ENCODE data around the gene STT3B.

Gene STT3B

GRCh38 chr3:31536497-31536896, 3.8 kb downstream of the STT3B start:
- Histone ChIP-seq H3K4me1 (ENCODE audit: control insufficient read depth in 1 of 2, insufficient read depth in 2 of 2, low read length in 2 of 2) (peaks cover 0 to 2% of the 10 kb centered on the region in 2 experiments), H4K91ac (ENCODE audit: low read depth, low read length) (no peak overlapping the region), H3K79me2 (ENCODE audit: control insufficient read depth, insufficient read depth, low read length, poor library complexity) (peaks cover 16% of the 10 kb centered on the region), H2BK12ac (ENCODE audit: low read length) (no peak overlapping the region), H2BK120ac (ENCODE audit: insufficient read depth, low read length, poor library complexity) (no peak overlapping the region), H3K27ac (ENCODE audit: low read depth, low read length) (peak overlapping the region; percentile 32), H3K9ac (ENCODE audit: low read length) (no peak overlapping the region), H3K18ac (ENCODE audit: low read length) (no peak overlapping the region), H3K4me3 (ENCODE audit: low read depth, low read length) (no peak overlapping the region), H3K36me3 (ENCODE audit: control insufficient read depth in 1 of 2, insufficient read depth in 2 of 2, low read length in 2 of 2) (peaks cover under 1 to 1% of the 10 kb centered on the region in 2 experiments), H3K79me1 (ENCODE audit: low read length) (peaks cover 20% of the 10 kb centered on the region), H4K8ac (ENCODE audit: low read depth, low read length) (no peak overlapping the region), H3K14ac (ENCODE audit: low read length) (no peak overlapping the region), H3K4me2 (ENCODE audit: low read length) (peak overlapping the region; percentile 37), H3K27me3 (ENCODE audit: insufficient read depth, low read length) (no peaks in the 10 kb centered on the region), H3K23ac (ENCODE audit: low read length) (no peak overlapping the region), H2AFZ (ENCODE audit: insufficient read depth, low read length, poor library complexity) (no peak overlapping the region), H4K12ac (ENCODE audit: low read depth, low read length) (no peak overlapping the region), H2AK5ac (ENCODE audit: low read length) (no peak overlapping the region), H3K4ac (ENCODE audit: low read depth, low read length) (no peak overlapping the region), H2BK5ac (ENCODE audit: low read depth, low read length, poor library complexity) (no peak overlapping the region), H3K9me3 (ENCODE audit: insufficient read depth, low read depth, low read length) (no peaks in the 10 kb centered on the region)
- no peak for DNase-seq
- WGBS (ENCODE audit: extremely low coverage, insufficient coverage, insufficient read length): no CpG with 5 or more reads among the region's 2 CpGs

DNA sequence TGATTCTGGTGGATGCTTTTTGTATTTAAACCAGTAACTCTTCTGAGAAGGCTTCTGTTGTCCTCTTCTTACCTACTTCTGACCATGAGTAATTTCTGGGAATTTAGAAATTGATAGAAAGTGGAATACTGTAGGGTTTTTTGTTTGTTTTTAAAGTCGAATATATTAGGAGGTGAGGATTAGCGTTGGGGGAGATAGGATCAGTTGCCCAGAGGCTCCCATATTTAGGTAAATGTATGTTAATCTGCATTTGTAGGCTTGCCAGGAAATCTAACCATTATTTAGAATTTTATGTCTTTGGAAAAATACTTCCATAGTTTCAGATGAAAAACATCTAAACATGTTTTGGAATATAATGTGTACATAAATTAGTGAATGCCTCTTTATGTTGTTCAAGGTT, 6.1 kb downstream of the STT3B start:
- H3K79me2 ChIP-seq (ENCODE audit: control insufficient read depth, insufficient read depth, low read length, poor library complexity): peaks cover 3% of the 10 kb centered on the region
- no peaks in the 10 kb centered on the region for H3K27me3 ChIP-seq (ENCODE audit: insufficient read depth, low read length)
- H2BK5ac ChIP-seq (ENCODE audit: low read depth, low read length, poor library complexity): no peak overlapping the region
- no peak overlapping the region for H3K4ac ChIP-seq (ENCODE audit: low read depth, low read length)
- peaks cover 2 to 5% of the 10 kb centered on the region in 2 experiments for H3K36me3 ChIP-seq (ENCODE audit: control insufficient read depth in 1 of 2, insufficient read depth in 2 of 2, low read length in 2 of 2)
- H3K18ac ChIP-seq (ENCODE audit: low read length): no peak overlapping the region
- WGBS (ENCODE audit: extremely low coverage, insufficient coverage, insufficient read length): 100% methylated on average over 2 of the region's 2 CpGs
- H3K4me3 ChIP-seq (ENCODE audit: low read depth, low read length): no peak overlapping the region
- no peak overlapping the region for H3K4me2 ChIP-seq (ENCODE audit: low read length)
- H2AFZ ChIP-seq (ENCODE audit: insufficient read depth, low read length, poor library complexity): no peak overlapping the region
- no peaks in the 10 kb centered on the region for H3K9me3 ChIP-seq (ENCODE audit: insufficient read depth, low read depth, low read length)
- H2AK5ac ChIP-seq (ENCODE audit: low read length): no peak overlapping the region
- H3K23ac ChIP-seq (ENCODE audit: low read length): no peak overlapping the region
- H3K79me1 ChIP-seq (ENCODE audit: low read length): no peaks in the 10 kb centered on the region
- H2BK12ac ChIP-seq (ENCODE audit: low read length): no peak overlapping the region
- no peak for DNase-seq
- no peak overlapping the region for H4K12ac ChIP-seq (ENCODE audit: low read depth, low read length)
- H4K91ac ChIP-seq (ENCODE audit: low read depth, low read length): no peak overlapping the region
- H3K9ac ChIP-seq (ENCODE audit: low read length): no peak overlapping the region
- no peak overlapping the region for H2BK120ac ChIP-seq (ENCODE audit: insufficient read depth, low read length, poor library complexity)
- peaks cover 0 to 2% of the 10 kb centered on the region in 2 experiments for H3K4me1 ChIP-seq (ENCODE audit: control insufficient read depth in 1 of 2, insufficient read depth in 2 of 2, low read length in 2 of 2)
- H4K8ac ChIP-seq (ENCODE audit: low read depth, low read length): no peak overlapping the region
- no peak overlapping the region for H3K14ac ChIP-seq (ENCODE audit: low read length)
- no peak overlapping the region for H3K27ac ChIP-seq (ENCODE audit: low read depth, low read length)

GRCh38 chr3:31539275-31539674, 6.5 kb downstream of the STT3B start:
- Histone ChIP-seq H3K9me3 (ENCODE audit: insufficient read depth, low read depth, low read length) (no peaks in the 10 kb centered on the region), H3K4ac (ENCODE audit: low read depth, low read length) (no peak overlapping the region), H3K14ac (ENCODE audit: low read length) (no peak overlapping the region), H3K27me3 (ENCODE audit: insufficient read depth, low read length) (no peaks in the 10 kb centered on the region), H3K4me3 (ENCODE audit: low read depth, low read length) (no peak overlapping the region), H3K9ac (ENCODE audit: low read length) (no peak overlapping the region), H4K91ac (ENCODE audit: low read depth, low read length) (no peak overlapping the region), H3K27ac (ENCODE audit: low read depth, low read length) (no peak overlapping the region), H3K79me1 (ENCODE audit: low read length) (no peaks in the 10 kb centered on the region), H3K18ac (ENCODE audit: low read length) (no peak overlapping the region), H4K8ac (ENCODE audit: low read depth, low read length) (no peak overlapping the region), H4K12ac (ENCODE audit: low read depth, low read length) (no peak overlapping the region), H2BK120ac (ENCODE audit: insufficient read depth, low read length, poor library complexity) (no peak overlapping the region), H3K79me2 (ENCODE audit: control insufficient read depth, insufficient read depth, low read length, poor library complexity) (peaks cover 3% of the 10 kb centered on the region), H2AK5ac (ENCODE audit: low read length) (no peak overlapping the region), H3K36me3 (ENCODE audit: control insufficient read depth in 1 of 2, insufficient read depth in 2 of 2, low read length in 2 of 2) (peaks cover 2 to 5% of the 10 kb centered on the region in 2 experiments), H3K4me2 (ENCODE audit: low read length) (no peak overlapping the region), H2BK5ac (ENCODE audit: low read depth, low read length, poor library complexity) (no peak overlapping the region), H3K23ac (ENCODE audit: low read length) (no peak overlapping the region), H2BK12ac (ENCODE audit: low read length) (no peak overlapping the region), H2AFZ (ENCODE audit: insufficient read depth, low read length, poor library complexity) (no peak overlapping the region), H3K4me1 (ENCODE audit: control insufficient read depth in 1 of 2, insufficient read depth in 2 of 2, low read length in 2 of 2) (peaks cover 0 to 2% of the 10 kb centered on the region in 2 experiments)
- no CpG with 5 or more reads among the region's 1 CpG for WGBS (ENCODE audit: extremely low coverage, insufficient coverage, insufficient read length)
- DNase-seq: no peak

GRCh38 chr3:31541089-31541488, 8.4 kb downstream of the STT3B start:
- Histone ChIP-seq H3K36me3 (ENCODE audit: control insufficient read depth in 1 of 2, insufficient read depth in 2 of 2, low read length in 2 of 2) (peaks cover 2 to 5% of the 10 kb centered on the region in 2 experiments), H3K27ac (ENCODE audit: low read depth, low read length) (no peak overlapping the region), H4K8ac (ENCODE audit: low read depth, low read length) (no peak overlapping the region), H2BK12ac (ENCODE audit: low read length) (no peak overlapping the region), H3K23ac (ENCODE audit: low read length) (no peak overlapping the region), H4K12ac (ENCODE audit: low read depth, low read length) (no peak overlapping the region), H3K27me3 (ENCODE audit: insufficient read depth, low read length) (no peaks in the 10 kb centered on the region), H2BK120ac (ENCODE audit: insufficient read depth, low read length, poor library complexity) (no peak overlapping the region), H3K18ac (ENCODE audit: low read length) (no peak overlapping the region), H3K4me3 (ENCODE audit: low read depth, low read length) (no peak overlapping the region), H3K9ac (ENCODE audit: low read length) (no peak overlapping the region), H3K14ac (ENCODE audit: low read length) (no peak overlapping the region), H3K4me2 (ENCODE audit: low read length) (no peak overlapping the region), H3K4me1 (ENCODE audit: control insufficient read depth in 1 of 2, insufficient read depth in 2 of 2, low read length in 2 of 2) (peaks cover under 1 to 3% of the 10 kb centered on the region in 2 experiments), H3K79me1 (ENCODE audit: low read length) (no peaks in the 10 kb centered on the region), H3K4ac (ENCODE audit: low read depth, low read length) (no peak overlapping the region), H2AK5ac (ENCODE audit: low read length) (no peak overlapping the region), H2BK5ac (ENCODE audit: low read depth, low read length, poor library complexity) (no peak overlapping the region), H3K79me2 (ENCODE audit: control insufficient read depth, insufficient read depth, low read length, poor library complexity) (peaks cover 2% of the 10 kb centered on the region), H4K91ac (ENCODE audit: low read depth, low read length) (no peak overlapping the region), H2AFZ (ENCODE audit: insufficient read depth, low read length, poor library complexity) (no peak overlapping the region), H3K9me3 (ENCODE audit: insufficient read depth, low read depth, low read length) (no peaks in the 10 kb centered on the region)
- DNase-seq: no peak
- WGBS (ENCODE audit: extremely low coverage, insufficient coverage, insufficient read length): no CpG with 5 or more reads among the region's 2 CpGs
